T follicular helper cell (primary cell): ENCODE data around the gene NBPF26.
"Not testable (repeated sequence)": the region's sequence is repeated elsewhere in the genome, so short reads cannot be mapped to it uniquely, and the experiment has no call there.

Source experiments
- DNase-seq: peaks from one replicate; pipeline ENCODE4 v3.0.0-alpha.2; 2020; ENCODE audit warnings: low read depth

The NBPF26 gene

GRCh38 chr1:120858144-120858543, 134.4 kb downstream of the NBPF26 start:
- DNase-seq = not testable (repeated sequence)

- not testable (repeated sequence) for DNase-seq
Observed at GRCh38 chr1:120859615-120860234, 136.0 kb downstream of the NBPF26 start.

- DNase-seq = not testable (repeated sequence)
Observed at GRCh38 chr1:120878206-120878605, 154.5 kb downstream of the NBPF26 start.

GRCh38 chr1:120880056-120880455, 156.3 kb downstream of the NBPF26 start:
- DNase-seq = not testable (repeated sequence)

GRCh38 chr1:120881934-120882333, 158.2 kb downstream of the NBPF26 start:
- DNase-seq = not testable (repeated sequence)
